NCI-H524 treated with DMSO at 0.1 percent for 48 hours (cell line): ENCODE data around the gene FAM193B.

Experiments used
- DNase-seq: peaks from one replicate; lab custom pipeline; 2025; lab: John Stamatoyannopoulos, UW

The FAM193B gene

DNA sequence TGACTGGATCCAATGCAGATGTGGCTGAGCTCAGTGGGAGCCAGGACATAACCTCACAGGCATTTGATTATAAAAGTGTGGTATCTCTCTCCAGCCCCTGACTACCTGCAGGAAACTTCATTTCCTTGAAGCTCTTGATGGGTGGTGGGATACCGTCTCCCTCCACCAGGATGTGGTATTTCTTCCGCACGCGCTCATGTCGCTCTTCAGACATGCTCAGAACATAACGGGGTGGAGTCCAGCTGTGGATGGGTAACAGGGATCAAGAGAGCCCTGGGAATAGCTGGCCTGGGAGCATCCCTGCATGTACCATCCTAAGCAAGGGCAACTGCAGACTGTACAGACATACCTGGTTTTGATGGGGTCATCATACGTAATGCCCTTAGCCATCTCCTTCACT, 38.8 kb downstream of the FAM193B start:
- DNase-seq = no peak

- DNase-seq = no peak
Observed at GRCh38 chr5:177514541-177514940, 39.8 kb downstream of the FAM193B start.

DNA sequence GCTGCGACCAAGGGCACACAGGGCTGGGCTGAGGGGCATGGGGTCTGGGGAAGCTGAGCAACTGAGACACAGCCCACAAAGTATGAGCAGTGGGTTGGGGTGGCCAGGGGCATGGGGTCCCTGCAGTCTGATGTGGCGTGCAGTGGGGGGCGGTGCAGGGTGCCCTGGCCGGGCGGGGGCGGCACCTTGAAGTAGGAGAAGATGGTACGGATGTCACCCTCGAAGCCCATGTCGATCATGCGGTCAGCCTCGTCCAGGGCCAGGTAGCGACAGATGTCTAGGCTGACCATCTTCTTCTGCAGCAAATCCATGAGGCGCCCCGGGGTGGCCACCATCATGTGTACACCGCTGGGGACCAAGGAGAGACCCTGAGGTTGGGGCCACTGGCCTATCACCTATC, 40.9 kb downstream of the FAM193B start:
- no peak for DNase-seq

- no peak for DNase-seq
Observed at GRCh38 chr5:177512736-177513380, 41.5 kb downstream of the FAM193B start.

DNA sequence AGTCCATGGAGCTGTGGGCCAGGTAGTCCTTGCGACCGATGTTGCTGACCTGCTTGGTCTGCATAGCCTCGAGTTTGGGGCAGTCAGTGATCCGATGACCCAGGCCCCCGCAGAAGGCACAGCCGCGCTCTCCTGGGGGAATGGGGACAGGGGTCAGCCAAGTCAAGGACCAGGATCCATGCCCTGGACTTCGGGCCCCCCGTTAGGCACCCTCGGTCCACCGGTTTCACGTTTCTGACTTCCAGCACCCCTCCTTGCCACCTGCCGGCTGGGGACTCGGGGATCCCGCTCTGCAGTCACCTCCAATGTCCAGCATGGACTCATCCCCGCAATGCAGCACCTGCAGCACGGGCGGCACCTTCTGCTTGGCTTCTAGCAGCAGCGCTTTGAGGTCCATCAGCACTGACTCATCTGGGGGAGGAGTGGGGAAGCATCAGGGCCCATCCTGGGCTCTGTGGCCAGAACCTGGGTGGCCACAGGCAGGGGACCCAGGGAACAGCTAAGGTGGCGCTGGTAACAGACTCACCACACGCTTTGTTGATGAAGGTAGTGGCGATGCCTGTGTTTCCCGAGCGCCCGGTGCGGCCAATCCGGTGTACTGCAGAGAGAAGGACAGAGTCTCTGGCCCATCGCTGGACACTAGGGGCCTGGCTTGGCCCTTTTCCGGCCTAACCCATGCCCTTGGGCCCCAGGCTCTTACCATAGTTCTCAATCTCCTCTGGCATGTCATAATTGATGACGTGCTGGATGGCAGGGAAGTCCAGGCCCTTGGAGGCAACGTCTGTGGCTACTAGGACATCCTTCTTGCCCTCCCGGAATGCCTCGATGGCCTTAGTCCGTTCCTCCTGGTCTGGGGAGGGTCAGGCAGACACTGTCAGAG, 42.3 kb downstream of the FAM193B start:
- no peak for DNase-seq

DNA sequence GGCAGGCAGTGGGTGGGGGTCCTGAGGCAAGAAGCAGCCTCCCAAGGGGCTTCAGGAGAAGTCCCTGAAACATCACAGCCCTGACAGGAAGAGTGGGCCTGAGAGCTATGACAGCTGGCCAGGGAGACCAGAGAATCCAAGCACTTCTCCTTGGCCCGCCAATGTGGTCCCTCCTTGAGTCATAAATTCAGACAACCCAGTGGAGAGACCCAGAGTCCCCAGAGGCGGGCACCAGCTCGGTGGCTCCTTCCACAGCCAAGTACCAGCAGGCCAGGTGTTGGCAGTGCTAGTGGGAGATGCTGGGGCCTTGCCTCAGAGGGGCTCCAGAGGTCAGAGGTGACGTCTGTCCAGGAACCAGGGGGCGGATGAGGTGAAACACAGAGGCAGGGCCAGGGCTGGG, 43.2 kb downstream of the FAM193B start:
- no peak for DNase-seq

DNA sequence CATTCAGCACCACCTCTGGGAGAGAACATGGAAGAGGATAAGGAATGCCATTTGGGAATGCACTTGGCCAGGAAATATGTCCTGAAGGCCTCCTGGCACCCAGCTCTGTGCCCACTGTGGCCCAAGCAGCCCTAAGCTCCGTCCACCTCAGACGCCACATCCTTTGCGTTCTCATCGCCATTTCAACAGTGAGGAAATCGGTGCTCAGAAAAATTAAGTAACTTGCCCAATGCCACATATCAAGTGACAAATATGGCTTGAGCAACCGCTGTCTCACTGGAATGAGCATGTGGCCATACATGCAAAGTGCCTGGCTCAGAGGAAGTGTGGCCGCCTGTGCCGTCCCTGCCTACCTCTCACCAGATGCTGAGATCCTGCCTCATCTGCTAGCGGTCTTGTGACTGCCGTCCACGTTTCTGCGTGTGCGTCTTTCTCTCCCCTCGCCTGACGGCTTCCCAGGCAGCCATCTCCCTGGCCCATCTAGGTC, 43.8 kb downstream of the FAM193B start:
- DNase-seq = no peak

DNA sequence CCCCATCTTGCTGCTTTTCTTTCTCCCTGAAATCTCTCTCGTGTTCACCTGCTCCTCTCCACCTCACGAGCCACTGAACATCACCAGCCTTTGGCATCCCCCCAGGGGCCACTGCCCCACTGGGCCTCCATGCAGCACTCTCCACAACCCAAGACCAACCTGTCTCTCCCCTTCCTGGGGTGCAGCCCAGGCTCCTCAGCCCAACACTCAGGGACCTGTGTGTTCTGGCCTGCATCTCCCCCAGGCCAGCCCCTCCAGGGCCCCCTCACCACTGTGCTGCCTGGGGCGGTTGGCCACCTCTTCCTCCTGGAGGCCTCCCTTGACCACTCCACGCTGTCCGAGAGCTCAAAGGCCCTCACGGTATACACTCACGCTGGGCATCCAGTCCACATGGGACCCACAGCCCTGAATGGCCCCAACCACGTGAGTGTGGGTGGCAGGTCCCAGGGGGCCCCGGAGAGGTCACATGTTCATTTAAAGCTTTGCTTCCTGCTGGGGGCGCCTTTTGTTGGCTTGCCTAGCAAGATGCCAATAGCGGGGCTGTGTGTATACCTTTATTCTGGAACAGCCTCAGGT, 44.3 kb downstream of the FAM193B start:
- DNase-seq = no peak

GRCh38 chr5:177509381-177509951, 44.9 kb downstream of the FAM193B start, which contains the start of gene DOK3:
TSS of gene DOK3 (minus strand) at chr5:177509826. CDS start at chr5:177509540, 286 bp downstream.
- no peak for DNase-seq

DNA sequence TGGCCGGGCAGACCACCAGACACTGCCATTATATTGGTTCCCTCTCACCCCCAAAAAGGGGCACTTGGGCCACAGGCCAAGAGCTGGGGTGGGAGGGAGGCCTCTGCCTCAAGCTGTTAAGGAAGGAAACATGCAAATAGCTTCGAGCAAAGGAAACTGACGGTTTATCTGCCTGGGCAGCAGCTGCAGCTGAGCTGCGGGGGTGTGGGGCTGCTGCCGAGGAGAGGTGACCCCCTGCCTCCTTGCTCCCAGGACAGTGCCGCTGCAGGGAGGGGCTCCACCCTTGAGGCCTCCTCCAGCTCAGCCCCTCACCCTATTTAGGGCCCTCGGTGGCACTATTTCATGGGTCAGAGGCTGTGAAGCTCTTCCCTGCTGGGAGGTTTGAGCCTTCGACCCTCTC, 45.5 kb downstream of the FAM193B start:
- DNase-seq = no peak

GRCh38 chr5:177508221-177508611, 46.1 kb downstream of the FAM193B start:
- no peak for DNase-seq

DNA sequence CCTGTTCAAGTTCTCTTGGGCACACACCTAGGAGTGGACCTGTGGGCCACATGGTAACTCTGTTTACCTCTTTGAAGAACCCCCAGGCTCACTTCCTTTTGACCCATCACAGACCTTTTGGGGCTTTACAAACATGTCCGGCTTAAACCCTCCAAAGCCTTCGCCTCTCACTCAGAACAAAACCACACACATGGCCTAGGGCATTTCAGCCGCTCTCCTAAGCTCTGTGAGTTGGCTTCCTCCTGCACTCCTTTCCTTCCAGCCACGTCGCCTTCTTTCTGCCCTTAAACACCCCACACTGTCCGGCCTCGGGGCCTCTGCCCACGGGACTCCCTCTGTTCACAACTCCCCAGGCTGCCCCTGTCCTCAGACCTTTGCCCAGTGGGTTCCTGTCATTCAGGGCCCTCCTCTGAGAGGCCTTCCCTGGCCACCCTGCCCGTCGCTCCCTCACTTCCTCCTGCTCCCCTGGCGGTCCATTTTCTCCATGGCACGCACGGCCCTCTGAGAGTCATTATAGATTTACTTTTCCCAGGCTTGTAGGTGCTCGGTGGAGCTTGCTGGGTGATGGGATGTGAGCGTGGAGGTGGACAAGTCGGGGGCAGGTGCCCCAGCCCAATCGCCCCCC, 46.7 kb downstream of the FAM193B start:
- no peak for DNase-seq

DNA sequence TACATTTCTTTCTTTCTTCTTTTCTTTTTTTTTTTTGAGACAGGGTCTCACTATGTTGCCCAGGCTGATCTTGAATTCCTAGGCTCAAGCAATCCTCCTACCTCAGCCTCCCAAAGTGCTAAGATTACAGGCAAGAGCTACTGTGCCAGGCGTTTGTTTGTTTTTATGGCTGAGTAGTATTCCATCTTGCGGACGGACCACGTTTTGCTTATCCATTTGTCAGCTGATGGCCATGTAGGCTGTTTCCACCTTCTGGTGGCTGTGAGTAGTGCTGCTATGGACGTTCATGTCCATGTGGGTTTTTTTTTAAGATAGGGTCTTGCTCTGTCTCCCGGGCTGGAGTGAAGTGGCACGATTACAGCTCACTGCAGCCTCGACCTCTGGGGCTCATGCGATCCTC, 47.2 kb downstream of the FAM193B start:
- no peak for DNase-seq

GRCh38 chr5:177505075-177505474, 49.3 kb downstream of the FAM193B start:
- no peak for DNase-seq

- DNase-seq = no peak
Observed at GRCh38 chr5:177504086-177505056, 50.0 kb downstream of the FAM193B start.

DNA sequence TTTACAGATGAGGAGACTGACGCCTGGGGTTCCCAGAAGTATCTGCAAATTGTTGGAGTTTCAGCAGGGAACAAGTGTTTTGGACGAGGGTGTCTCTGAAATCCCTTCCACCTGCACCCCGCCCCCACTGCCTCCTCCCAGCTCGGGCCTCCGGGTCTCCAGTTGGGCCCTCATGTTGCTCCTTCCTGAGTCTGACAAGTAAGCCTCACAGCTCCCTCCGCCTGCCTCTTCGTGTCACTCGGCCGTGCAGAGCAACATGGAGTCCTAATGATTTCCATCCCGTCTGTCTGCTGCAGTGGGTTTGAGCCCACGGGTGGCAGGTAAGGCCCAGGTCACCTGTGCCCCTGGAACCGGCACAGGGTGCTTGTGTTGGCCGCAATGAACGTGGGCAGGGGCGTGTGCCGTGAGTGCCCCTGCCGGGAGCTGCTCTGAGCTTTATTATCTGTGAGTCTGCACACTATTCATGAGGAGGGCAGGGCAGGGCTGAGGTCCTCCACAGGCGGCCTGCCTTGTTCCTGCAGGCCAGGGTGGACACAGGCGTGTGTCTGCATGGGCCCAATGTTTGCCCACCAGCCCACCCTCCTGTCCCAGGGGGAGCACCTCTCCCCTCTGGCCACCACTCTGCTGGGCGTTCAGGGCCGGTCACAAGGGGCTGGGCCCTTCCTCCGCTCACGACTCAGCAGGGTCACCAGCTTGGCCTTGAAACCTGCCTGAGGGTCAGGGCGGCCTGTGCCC, 50.8 kb downstream of the FAM193B start:
- DNase-seq = no peak

DNA sequence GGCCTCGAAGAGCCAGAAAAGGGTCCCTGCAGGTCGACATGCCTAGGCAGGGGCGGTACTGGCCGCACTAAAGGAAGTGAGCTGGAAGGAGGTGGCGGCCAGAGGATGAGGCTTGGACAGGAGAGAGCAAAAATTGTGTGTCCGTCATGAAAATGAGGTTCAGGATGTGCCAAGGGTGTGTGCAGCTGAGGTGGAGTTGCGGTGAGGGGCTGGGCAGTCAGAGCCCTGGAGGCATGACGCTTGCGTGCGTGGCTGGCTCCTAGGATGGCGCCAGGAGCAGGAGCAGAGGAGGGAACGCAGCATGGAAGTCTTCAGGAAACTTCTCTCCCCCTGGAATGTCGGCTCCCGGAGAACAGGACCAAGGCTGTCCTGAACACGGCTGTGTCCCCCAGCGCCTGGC, 51.5 kb downstream of the FAM193B start:
- DNase-seq = no peak

DNA sequence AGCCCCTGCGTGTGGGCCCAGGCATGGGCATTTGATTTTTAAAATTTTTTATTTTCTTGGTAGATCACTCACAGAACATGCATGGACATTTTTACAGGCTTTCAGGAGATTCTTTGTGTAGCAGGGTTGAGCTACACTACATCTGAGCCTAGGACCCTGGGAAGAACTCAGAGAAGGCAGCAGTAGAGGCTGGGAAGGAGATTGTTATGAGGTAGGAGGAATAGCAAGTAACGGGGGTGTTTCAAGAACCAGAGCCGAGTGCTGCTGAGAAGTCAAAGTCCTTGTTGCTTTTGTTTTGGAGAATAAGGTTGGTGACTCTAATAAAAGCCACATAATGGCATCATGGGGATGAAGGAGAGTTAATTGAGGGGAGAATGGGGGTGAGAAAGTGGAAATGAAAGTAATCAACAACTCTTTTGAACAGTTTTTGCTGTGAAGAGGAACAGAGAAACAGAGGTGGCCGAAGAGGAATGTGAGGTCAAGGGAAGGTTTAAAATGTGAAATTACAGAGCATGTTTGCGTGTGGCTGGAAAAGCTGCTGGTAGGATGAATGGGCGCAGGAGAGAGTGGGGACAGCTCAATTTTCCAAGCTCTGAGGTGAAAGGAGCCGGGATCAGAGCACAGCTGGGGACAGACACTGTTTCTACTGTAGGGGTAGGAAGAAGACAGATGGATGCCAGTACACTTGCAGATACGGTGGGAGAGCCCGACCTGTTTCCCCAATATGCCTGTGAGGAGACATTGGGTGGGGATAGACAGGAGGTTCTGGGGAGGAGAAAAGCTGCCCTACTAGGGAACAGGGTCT, 52.3 kb downstream of the FAM193B start:
- DNase-seq = no peak
